WTC11 (cell line): ENCODE measurements around the gene EXOSC7.

Source experiments
- NR2C2 ChIP-seq: sonication (generic); formaldehyde crosslinking; IDR thresholded peaks from 2 replicates; pipeline ENCODE4 v1.8.0; 2022; ENCODE audit warnings: mild to moderate bottlenecking, missing genetic modification reagents
- ZNF121 ChIP-seq: sonication (generic); formaldehyde crosslinking; IDR thresholded peaks from 2 replicates; pipeline ENCODE4 v1.8.0; 2023; ENCODE audit warnings: missing genetic modification reagents
- TF ChIP-seq, protein P1 (sequence below): fragments of 200-600 bp; IDR thresholded peaks from 2 replicates; pipeline ENCODE4 v1.8.0; 2022; ENCODE audit warnings: antibody characterized with exemption

DNA sequence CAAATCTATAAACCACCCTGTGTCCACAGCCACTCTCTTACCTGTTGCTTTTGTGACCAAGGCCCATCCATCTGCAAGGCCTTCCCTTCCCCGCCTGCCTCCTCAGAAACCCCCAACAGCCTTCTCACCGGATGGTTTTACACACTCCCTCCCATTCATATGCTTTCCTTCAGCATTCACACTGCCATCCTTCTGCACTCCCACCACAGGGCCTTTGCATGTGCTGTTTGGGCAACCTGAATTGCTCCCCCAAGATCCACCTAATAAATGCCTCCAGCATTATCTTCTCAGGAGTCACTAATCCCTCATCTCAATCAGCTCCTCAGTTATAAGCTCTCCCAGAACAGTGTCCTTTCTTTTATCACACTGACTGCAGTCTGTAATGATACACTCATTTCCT is 56.1 kb downstream of the EXOSC7 start:
- TF ChIP-seq, protein P1, sequence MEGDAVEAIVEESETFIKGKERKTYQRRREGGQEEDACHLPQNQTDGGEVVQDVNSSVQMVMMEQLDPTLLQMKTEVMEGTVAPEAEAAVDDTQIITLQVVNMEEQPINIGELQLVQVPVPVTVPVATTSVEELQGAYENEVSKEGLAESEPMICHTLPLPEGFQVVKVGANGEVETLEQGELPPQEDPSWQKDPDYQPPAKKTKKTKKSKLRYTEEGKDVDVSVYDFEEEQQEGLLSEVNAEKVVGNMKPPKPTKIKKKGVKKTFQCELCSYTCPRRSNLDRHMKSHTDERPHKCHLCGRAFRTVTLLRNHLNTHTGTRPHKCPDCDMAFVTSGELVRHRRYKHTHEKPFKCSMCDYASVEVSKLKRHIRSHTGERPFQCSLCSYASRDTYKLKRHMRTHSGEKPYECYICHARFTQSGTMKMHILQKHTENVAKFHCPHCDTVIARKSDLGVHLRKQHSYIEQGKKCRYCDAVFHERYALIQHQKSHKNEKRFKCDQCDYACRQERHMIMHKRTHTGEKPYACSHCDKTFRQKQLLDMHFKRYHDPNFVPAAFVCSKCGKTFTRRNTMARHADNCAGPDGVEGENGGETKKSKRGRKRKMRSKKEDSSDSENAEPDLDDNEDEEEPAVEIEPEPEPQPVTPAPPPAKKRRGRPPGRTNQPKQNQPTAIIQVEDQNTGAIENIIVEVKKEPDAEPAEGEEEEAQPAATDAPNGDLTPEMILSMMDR: no peak
- TF ChIP-seq NR2C2 (CRISPR knock-in tag) (no peak), ZNF121 (CRISPR knock-in tag) (no peak)
